Measurements from ENCODE around the gene ASXL2. TPM values are rescaled to one million over a fixed set of nuclear protein-coding genes. Genes with fewer than 3 reads are reported as not detected.

Gene ASXL2
- total RNA-seq, 2 donors from 2014 or later: 16.8 to 17.1 TPM

DNA sequence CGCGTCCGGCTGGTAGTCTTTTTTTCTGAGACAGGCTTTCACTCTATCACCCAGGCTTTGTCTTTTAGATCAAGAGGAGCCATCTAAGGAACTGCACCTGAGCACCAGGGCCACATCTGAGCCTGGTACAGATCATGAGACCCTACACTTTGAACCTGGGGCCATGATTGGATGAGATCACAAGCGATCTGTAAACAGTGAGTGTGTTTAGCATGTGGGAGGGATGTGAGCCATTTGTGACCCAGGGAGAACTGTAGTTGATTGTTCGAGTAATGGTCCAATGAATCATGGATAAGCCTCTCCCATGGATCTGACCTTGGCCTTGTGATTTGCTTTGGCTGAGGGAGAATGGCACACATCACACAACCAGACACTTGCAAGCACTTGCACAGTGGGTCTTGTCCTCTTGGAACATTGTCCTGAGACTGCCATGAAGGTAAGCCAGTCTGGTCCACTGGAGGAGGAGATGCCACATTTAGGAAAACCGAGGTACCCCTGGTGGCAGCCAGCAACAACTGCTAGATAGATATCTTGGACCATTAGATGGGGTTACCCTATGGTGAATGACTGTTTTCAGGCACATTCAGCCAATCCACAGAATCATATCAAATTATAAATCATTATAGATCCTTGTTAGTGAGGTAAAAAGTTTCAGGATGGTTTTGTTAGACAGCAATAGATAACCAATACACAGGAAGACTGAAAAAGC, 185.4 kb downstream of the ASXL2 start:
- Histone ChIP-seq H3K27ac (no peak overlapping the region), H3K4me3 (no peak overlapping the region), H3K36me3 (no peaks in the 10 kb centered on the region), H3K9me3 (no peaks in the 10 kb centered on the region), H3K4me1 (peaks cover 0 to 1% of the 10 kb centered on the region in 2 donors), H3K27me3 (no peaks in the 10 kb centered on the region)
- DNase-seq (ENCODE audit: low spot score): no peak
- TF ChIP-seq, protein P1, sequence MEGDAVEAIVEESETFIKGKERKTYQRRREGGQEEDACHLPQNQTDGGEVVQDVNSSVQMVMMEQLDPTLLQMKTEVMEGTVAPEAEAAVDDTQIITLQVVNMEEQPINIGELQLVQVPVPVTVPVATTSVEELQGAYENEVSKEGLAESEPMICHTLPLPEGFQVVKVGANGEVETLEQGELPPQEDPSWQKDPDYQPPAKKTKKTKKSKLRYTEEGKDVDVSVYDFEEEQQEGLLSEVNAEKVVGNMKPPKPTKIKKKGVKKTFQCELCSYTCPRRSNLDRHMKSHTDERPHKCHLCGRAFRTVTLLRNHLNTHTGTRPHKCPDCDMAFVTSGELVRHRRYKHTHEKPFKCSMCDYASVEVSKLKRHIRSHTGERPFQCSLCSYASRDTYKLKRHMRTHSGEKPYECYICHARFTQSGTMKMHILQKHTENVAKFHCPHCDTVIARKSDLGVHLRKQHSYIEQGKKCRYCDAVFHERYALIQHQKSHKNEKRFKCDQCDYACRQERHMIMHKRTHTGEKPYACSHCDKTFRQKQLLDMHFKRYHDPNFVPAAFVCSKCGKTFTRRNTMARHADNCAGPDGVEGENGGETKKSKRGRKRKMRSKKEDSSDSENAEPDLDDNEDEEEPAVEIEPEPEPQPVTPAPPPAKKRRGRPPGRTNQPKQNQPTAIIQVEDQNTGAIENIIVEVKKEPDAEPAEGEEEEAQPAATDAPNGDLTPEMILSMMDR (IDR thresholded peaks at IDR 0.05): no peak

DNA sequence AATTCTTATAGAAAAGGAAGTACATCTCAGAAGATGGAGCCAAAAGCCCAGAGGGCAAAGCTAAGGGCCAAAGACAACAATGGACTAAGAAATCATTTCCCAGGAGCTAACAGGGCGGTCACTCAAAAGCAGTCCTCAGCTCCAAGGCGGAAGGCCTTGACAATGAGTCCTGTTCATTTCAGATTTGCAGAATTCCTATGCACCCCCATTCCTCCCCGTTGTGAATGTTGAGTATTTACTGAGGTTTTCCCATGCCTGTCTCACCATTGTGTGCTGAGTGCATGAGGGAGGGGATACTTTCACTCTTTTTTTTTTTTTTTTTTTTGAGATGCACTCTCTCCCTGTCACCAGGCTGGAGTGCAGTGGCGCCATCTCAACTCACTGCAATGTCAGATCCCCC, 186.1 kb downstream of the ASXL2 start:
- no peak overlapping the region for H3K4me3 ChIP-seq
- H3K4me1 ChIP-seq: no peaks in the 10 kb centered on the region
- H3K9me3 ChIP-seq: no peaks in the 10 kb centered on the region
- H3K36me3 ChIP-seq: no peaks in the 10 kb centered on the region
- H3K27me3 ChIP-seq: no peaks in the 10 kb centered on the region
- TF ChIP-seq, protein P1 (IDR thresholded peaks at IDR 0.05): no peak
- DNase-seq (ENCODE audit: low spot score): no peak
- H3K27ac ChIP-seq: no peak overlapping the region

DNA sequence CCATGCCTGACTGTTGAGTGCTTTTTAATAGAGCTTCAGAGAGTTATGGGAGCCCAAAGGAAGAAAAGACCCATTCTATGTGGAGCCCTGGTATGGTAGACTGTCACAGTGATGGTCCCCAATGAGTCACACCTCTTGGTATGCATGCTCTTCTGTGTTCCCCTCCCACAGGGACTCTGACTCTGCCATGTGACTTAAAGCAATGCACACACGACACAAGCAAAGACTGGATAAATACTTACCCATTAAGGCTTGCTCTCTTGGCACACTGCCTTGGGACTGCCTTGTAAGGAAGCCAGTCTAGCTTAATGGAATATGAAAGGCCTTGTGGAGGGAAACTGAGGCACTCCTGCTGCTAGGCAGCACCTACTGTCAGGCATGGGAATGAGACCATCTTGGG, 188.2 kb downstream of the ASXL2 start:
- no peaks in the 10 kb centered on the region for H3K9me3 ChIP-seq
- H3K36me3 ChIP-seq: no peaks in the 10 kb centered on the region
- no peak overlapping the region for H3K27ac ChIP-seq
- TF ChIP-seq, protein P1 (IDR thresholded peaks at IDR 0.05): no peak
- no peaks in the 10 kb centered on the region for H3K27me3 ChIP-seq
- H3K4me3 ChIP-seq: no peak overlapping the region
- no peak for DNase-seq (ENCODE audit: low spot score)
- no peaks in the 10 kb centered on the region for H3K4me1 ChIP-seq

DNA sequence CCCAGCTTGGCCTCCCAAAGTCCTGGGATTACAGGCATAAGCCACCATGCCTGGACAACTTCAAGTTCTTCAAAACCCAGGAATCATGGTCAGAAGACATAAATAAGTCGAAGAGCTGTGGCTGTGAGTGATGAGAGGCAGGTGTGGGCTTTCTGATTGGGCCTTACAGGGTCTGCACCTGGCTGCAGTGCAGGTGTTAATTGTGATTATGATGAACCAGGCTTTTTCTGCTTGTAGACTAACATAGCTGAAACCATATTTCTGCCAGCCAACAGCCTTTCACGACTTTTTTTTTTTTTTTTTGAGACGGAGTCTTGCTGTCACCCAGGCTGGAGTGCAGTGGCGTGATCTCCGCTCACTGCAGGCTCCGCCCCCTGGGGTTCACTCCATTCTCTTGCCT, 190.1 kb downstream of the ASXL2 start:
- Histone ChIP-seq H3K36me3 (no peaks in the 10 kb centered on the region), H3K27me3 (no peaks in the 10 kb centered on the region), H3K4me1 (no peaks in the 10 kb centered on the region), H3K4me3 (no peak overlapping the region), H3K9me3 (no peaks in the 10 kb centered on the region), H3K27ac (no peak overlapping the region)
- DNase-seq (ENCODE audit: low spot score): no peak
- TF ChIP-seq, protein P1 (IDR thresholded peaks at IDR 0.05): no peak

DNA sequence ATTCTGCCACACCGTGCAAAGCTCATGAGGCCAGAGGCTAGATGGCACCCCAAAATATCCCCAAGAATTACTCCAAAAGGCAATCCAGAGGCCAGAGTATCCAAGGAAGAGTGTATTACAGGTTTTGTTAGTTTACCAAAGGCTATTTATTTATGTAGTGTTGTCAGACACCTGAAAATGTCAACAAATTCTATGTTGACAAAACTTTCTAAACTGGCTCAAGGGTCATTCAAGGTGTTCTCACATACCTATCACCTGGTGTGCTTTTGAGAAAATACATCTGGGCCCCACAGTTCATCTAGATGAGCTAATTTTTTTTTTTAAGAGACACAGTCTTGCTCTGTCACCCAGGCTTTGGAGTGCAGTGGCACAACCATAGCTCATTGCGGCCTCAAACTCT, 192.5 kb downstream of the ASXL2 start:
- Histone ChIP-seq H3K27ac (no peak overlapping the region), H3K4me3 (no peak overlapping the region), H3K4me1 (no peaks in the 10 kb centered on the region), H3K27me3 (no peaks in the 10 kb centered on the region), H3K9me3 (no peaks in the 10 kb centered on the region), H3K36me3 (no peaks in the 10 kb centered on the region)
- no peak for DNase-seq (ENCODE audit: low spot score)
- TF ChIP-seq, protein P1 (IDR thresholded peaks at IDR 0.05): no peak
